HepG2 (cell line): ENCODE results near the gene FGGY.

ENCODE experiments used
- GMEB1 ChIP-seq: sonication (generic); formaldehyde crosslinking; IDR thresholded peaks from 2 replicates; pipeline ENCODE4 v1.5.1; 2020; ENCODE audit warnings: missing genetic modification reagents, mild to moderate bottlenecking, borderline replicate concordance
- GZF1 ChIP-seq: sonication (generic); formaldehyde crosslinking; IDR thresholded peaks from 2 replicates; pipeline ENCODE4 v1.5.1; 2020; ENCODE audit warnings: mild to moderate bottlenecking, missing genetic modification reagents
- KAT7 ChIP-seq: IDR thresholded peaks from 2 replicates; pipeline ENCODE4 v1.6.1; 2018; ENCODE audit warnings: borderline replicate concordance, missing compliant biosample characterization
- ZBTB1 ChIP-seq: sonication (generic); formaldehyde crosslinking; IDR thresholded peaks from 2 replicates; pipeline ENCODE4 v1.4.0; 2020; ENCODE audit warnings: missing genetic modification reagents, borderline replicate concordance
- ZHX2 ChIP-seq, 2 experiments: sonication (generic) in 1 of 2; formaldehyde crosslinking in 1 of 2; IDR thresholded peaks; 2 replicates each; pipeline versions ENCODE4 v1.6.1 to v1.9.0; 2014 to 2022; ENCODE audit warnings: antibody characterized with exemption in 1 of 2, borderline replicate concordance in 1 of 2, inconsistent platforms in 1 of 2, low read depth in 1 of 2, missing genetic modification reagents in 1 of 2
- ZNF724P ChIP-seq: sonication (generic); formaldehyde crosslinking; IDR thresholded peaks from 2 replicates; pipeline ENCODE4 v1.8.0; 2022; ENCODE audit warnings: missing genetic modification reagents, borderline replicate concordance
- TF ChIP-seq, protein P1 (sequence below): sonication (generic); formaldehyde crosslinking; IDR thresholded peaks from 2 replicates; pipeline ENCODE4 v1.5.0; 2020; ENCODE audit warnings: mild to moderate bottlenecking, missing genetic modification reagents, moderate library complexity

- TF ChIP-seq, protein P1, sequence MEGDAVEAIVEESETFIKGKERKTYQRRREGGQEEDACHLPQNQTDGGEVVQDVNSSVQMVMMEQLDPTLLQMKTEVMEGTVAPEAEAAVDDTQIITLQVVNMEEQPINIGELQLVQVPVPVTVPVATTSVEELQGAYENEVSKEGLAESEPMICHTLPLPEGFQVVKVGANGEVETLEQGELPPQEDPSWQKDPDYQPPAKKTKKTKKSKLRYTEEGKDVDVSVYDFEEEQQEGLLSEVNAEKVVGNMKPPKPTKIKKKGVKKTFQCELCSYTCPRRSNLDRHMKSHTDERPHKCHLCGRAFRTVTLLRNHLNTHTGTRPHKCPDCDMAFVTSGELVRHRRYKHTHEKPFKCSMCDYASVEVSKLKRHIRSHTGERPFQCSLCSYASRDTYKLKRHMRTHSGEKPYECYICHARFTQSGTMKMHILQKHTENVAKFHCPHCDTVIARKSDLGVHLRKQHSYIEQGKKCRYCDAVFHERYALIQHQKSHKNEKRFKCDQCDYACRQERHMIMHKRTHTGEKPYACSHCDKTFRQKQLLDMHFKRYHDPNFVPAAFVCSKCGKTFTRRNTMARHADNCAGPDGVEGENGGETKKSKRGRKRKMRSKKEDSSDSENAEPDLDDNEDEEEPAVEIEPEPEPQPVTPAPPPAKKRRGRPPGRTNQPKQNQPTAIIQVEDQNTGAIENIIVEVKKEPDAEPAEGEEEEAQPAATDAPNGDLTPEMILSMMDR (CRISPR knock-in tag) = no peak
- TF ChIP-seq ZHX2 (IDR thresholded peaks at IDR 0.05; ENCODE audit: low read depth) = no peak
- no peak for TF ChIP-seq ZHX2 (CRISPR knock-in tag; IDR thresholded peaks at IDR 0.05; ENCODE audit: borderline replicate concordance)
- no peak for TF ChIP-seq ZBTB1
- no peak for TF ChIP-seq GMEB1 (CRISPR knock-in tag)
- no peak for TF ChIP-seq KAT7 (CRISPR knock-in tag)
- TF ChIP-seq GZF1 (CRISPR knock-in tag) = no peak
- TF ChIP-seq ZNF724P (CRISPR knock-in tag) = no peak
Measured at GRCh38 chr1:59492500-59492899, 195.6 kb downstream of the FGGY start.
